Mesodermal cell (in vitro differentiated cells): ENCODE measurements around the gene C1orf94.

Experiments used
- H3K27ac ChIP-seq: 2 replicates; pipeline ENCODE4 v1.7.0; 2013; ENCODE audit warnings: mild to moderate bottlenecking, low read depth, low read length, moderate library complexity; ENCODE audit not compliant: severe bottlenecking
- H3K36me3 ChIP-seq: 2 replicates; pipeline ENCODE4 v1.7.1; 2013; ENCODE audit warnings: mild to moderate bottlenecking, low read length, moderate library complexity; ENCODE audit not compliant: control insufficient read depth, insufficient read depth
- H3K4me1 ChIP-seq: one replicate; pipeline ENCODE4 v1.7.1; 2013; ENCODE audit warnings: mild to moderate bottlenecking, low read length; ENCODE audit not compliant: insufficient read depth, control insufficient read depth, poor library complexity, severe bottlenecking
- H3K4me3 ChIP-seq: 2 replicates; pipeline ENCODE4 v1.7.0; 2013; ENCODE audit warnings: low read length, control low read depth, mild to moderate bottlenecking; ENCODE audit not compliant: insufficient read depth, poor library complexity, severe bottlenecking; ENCODE audit errors: extremely low read depth
- H3K9me3 ChIP-seq: 2 replicates; pipeline ENCODE4 v1.7.1; 2013; ENCODE audit warnings: mild to moderate bottlenecking, low read length, moderate library complexity; ENCODE audit not compliant: control insufficient read depth
- WGBS, 2 experiments: methylation state at CpG; one replicate each; pipeline ENCODE4 v1.1.5; 2013; ENCODE audit warnings: missing lambda C conversion rate in 2 of 2; ENCODE audit not compliant: insufficient coverage in 2 of 2; 5-methylcytosine and 5-hydroxymethylcytosine counted together

The C1orf94 gene

GRCh38 chr1:34190692-34191091 lies 14.0 kb downstream of the C1orf94 start:
- no peak overlapping the region for H3K27ac ChIP-seq
- no peak overlapping the region for H3K4me3 ChIP-seq
- 100% methylated on average over 1 of the region's 2 CpGs; no CpG with 5 or more reads in 1 of the 2 experiments for WGBS, 2 experiments
- H3K4me1 ChIP-seq = peaks cover 10% of the 10 kb centered on the region
- no peaks in the 10 kb centered on the region for H3K36me3 ChIP-seq
- peaks cover 5% of the 10 kb centered on the region for H3K9me3 ChIP-seq

- Histone ChIP-seq H3K4me3 (no peak overlapping the region), H3K4me1 (peaks cover 10% of the 10 kb centered on the region), H3K9me3 (peaks cover 5% of the 10 kb centered on the region), H3K27ac (no peak overlapping the region), H3K36me3 (no peaks in the 10 kb centered on the region)
- 35 to 44% methylated on average over 3 of the region's 3 CpGs for WGBS, 2 experiments
Measured at GRCh38 chr1:34192621-34193020, 15.9 kb downstream of the C1orf94 start.

DNA sequence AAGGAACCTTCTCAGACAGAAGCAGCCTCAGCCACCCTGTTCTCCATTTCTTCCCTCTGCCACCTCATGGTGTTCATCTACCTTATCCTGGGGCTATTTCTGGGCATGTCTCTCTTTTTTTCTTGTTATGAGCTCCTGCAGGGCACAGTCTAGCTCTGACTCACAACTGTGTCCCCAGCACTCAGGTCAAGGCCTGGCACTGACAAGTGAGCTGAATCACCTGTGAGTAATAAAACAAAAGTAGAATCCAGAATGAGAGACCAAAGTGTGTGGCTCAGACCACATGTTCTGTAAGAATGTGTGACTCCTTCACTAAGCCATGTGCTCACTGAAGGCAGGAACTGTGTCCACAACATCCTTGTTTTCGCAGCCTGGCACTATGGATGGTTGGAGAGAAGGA lies 23.2 kb downstream of the C1orf94 start:
- no peaks in the 10 kb centered on the region for H3K36me3 ChIP-seq

DNA sequence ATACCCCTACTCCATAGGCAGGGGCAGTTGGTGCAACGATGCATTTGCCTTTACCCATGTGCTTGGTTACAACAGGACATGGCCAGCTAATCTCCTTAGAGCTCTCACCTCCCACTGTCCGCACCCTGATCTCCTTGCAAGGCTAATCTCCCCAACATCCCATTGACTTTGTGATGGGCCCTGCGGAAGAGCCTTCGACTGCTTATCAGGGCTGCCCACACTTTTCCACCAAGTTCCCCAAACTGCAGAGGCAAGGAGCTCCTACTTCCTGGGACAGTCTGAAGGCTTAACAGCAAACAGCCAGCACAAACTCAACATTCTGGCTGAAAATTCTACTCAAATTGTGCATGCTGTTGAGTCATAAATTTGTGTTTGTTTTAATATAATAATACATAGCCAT lies 36.0 kb downstream of the C1orf94 start:
- H3K4me1 ChIP-seq = no peaks in the 10 kb centered on the region
- no peak overlapping the region for H3K4me3 ChIP-seq
- 98 to 100% methylated on average over 1 to 4 of the region's 4 CpGs for WGBS, 2 experiments
- no peak overlapping the region for H3K27ac ChIP-seq
- no peaks in the 10 kb centered on the region for H3K9me3 ChIP-seq
- no peaks in the 10 kb centered on the region for H3K36me3 ChIP-seq

More for the DNA sequence above, 23.2 kb downstream of the C1orf94 start:
- no peak overlapping the region for H3K4me3 ChIP-seq
- WGBS, 2 experiments = 92 to 100% methylated on average over 1 of the region's 1 CpG
- H3K27ac ChIP-seq = no peak overlapping the region
- no peaks in the 10 kb centered on the region for H3K9me3 ChIP-seq
- H3K4me1 ChIP-seq = no peaks in the 10 kb centered on the region

DNA sequence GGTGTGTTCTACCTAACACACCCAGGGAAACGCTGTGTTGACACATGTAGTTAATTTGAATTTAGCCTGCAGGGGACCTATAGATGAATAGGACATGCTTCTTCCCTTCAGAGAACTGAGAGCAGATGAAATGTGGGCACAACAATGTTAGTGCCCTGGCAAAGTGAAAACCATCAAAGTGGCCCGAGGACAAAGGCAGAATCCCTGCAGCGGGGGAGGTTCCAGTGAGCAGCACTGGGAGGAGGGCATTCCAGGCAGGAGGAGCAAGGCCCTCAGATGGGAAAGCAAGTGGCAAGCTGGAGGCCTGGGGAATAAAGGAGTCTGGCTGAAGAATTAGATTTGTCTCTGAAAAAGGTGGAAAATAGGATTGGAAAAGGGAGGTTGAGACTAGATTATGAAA lies 37.2 kb downstream of the C1orf94 start:
- H3K4me3 ChIP-seq = no peak overlapping the region
- WGBS, 2 experiments = 40 to 59% methylated on average over 2 to 3 of the region's 3 CpGs
- no peaks in the 10 kb centered on the region for H3K9me3 ChIP-seq
- H3K36me3 ChIP-seq = no peaks in the 10 kb centered on the region
- H3K4me1 ChIP-seq = no peaks in the 10 kb centered on the region
- H3K27ac ChIP-seq = no peak overlapping the region

DNA sequence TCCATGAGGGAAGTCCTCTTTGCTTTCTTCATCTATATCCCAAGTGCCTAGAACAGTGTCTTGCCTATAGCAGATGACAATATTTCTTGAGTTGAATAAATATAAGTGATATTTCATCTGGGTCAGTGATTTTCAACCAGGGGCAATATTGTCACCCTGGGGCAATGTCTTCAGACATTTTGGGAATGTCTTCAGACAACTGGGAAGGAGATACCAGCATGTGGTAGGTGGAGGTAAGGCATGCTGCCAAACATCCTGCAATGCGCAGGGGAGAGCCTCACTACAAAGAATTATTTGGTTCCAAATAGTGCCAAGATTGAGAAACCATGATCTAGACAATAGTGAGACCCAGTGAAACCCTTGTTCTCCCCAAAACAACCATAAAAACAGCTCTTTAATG lies 54.7 kb downstream of the C1orf94 start:
- no peaks in the 10 kb centered on the region for H3K36me3 ChIP-seq
- no peak overlapping the region for H3K27ac ChIP-seq
- no peaks in the 10 kb centered on the region for H3K4me1 ChIP-seq
- 83 to 100% methylated on average over 1 of the region's 1 CpG for WGBS, 2 experiments
- no peak overlapping the region for H3K4me3 ChIP-seq
- H3K9me3 ChIP-seq = no peaks in the 10 kb centered on the region

GRCh38 chr1:34235594-34235993 lies 58.9 kb downstream of the C1orf94 start:
- 71 to 100% methylated on average over 2 of the region's 2 CpGs for WGBS, 2 experiments
- Histone ChIP-seq H3K4me3 (no peak overlapping the region), H3K4me1 (no peaks in the 10 kb centered on the region), H3K27ac (no peak overlapping the region), H3K9me3 (peaks cover 5% of the 10 kb centered on the region), H3K36me3 (no peaks in the 10 kb centered on the region)

- H3K4me3 ChIP-seq = no peak overlapping the region
- H3K4me1 ChIP-seq = no peaks in the 10 kb centered on the region
- H3K27ac ChIP-seq = no peak overlapping the region
- H3K36me3 ChIP-seq = no peaks in the 10 kb centered on the region
- peaks cover 5% of the 10 kb centered on the region for H3K9me3 ChIP-seq
- 90 to 92% methylated on average over 4 of the region's 6 CpGs for WGBS, 2 experiments
Measured at GRCh38 chr1:34236089-34236488, 59.4 kb downstream of the C1orf94 start.

- WGBS, 2 experiments = 90 to 92% methylated on average over 6 to 7 of the region's 8 CpGs
Measured at GRCh38 chr1:34237151-34237815, 60.6 kb downstream of the C1orf94 start.

GRCh38 chr1:34245967-34246366 lies 69.3 kb downstream of the C1orf94 start:
- Histone ChIP-seq H3K27ac (no peak overlapping the region), H3K4me1 (no peaks in the 10 kb centered on the region), H3K9me3 (no peaks in the 10 kb centered on the region), H3K4me3 (no peak overlapping the region), H3K36me3 (no peaks in the 10 kb centered on the region)
- 39 to 67% methylated on average over 2 to 4 of the region's 4 CpGs for WGBS, 2 experiments

More at GRCh38 chr1:34237151-34237815, 60.6 kb downstream of the C1orf94 start:
- H3K9me3 ChIP-seq = peaks cover 5% of the 10 kb centered on the region
- H3K4me3 ChIP-seq = no peak overlapping the region
- no peaks in the 10 kb centered on the region for H3K36me3 ChIP-seq
- no peak overlapping the region for H3K27ac ChIP-seq
- H3K4me1 ChIP-seq = no peaks in the 10 kb centered on the region

GRCh38 chr1:34250342-34250741 lies 73.6 kb downstream of the C1orf94 start:
- no peak overlapping the region for H3K4me3 ChIP-seq
- H3K36me3 ChIP-seq = no peaks in the 10 kb centered on the region
- H3K27ac ChIP-seq = no peak overlapping the region
- 90 to 100% methylated on average over 1 to 2 of the region's 3 CpGs for WGBS, 2 experiments
- no peaks in the 10 kb centered on the region for H3K4me1 ChIP-seq
- no peaks in the 10 kb centered on the region for H3K9me3 ChIP-seq
